ENCODE measurements around the gene SGSM2.
A peak's percentile ranks its signal among the peaks of the same experiment; 100 is the strongest.

The SGSM2 gene

GRCh38 chr17:2337544-2338314 lies 428 bp downstream of the SGSM2 start:
- peak; percentile 65 for DNase-seq

- no peak for DNase-seq
These were observed 985 bp downstream of the SGSM2 start for GRCh38 chr17:2338315-2338657.

- no peak for DNase-seq
These were observed 6.1 kb downstream of the SGSM2 start for GRCh38 chr17:2343421-2343820.

- no peak for DNase-seq
These were observed 7.2 kb downstream of the SGSM2 start for GRCh38 chr17:2344528-2344927.

GRCh38 chr17:2346475-2346874 lies 9.2 kb downstream of the SGSM2 start:
- no peak for DNase-seq

GRCh38 chr17:2347805-2348685 lies 10.7 kb downstream of the SGSM2 start:
- DNase-seq, result no peak

- DNase-seq, result no peak
These were observed 14.0 kb downstream of the SGSM2 start for GRCh38 chr17:2351269-2351668.

- DNase-seq, result no peak
These were observed 17.0 kb downstream of the SGSM2 start for GRCh38 chr17:2354311-2354710.

- no peak for DNase-seq
These were observed 19.9 kb downstream of the SGSM2 start for GRCh38 chr17:2357237-2357636.

- DNase-seq, result no peak
These were observed 20.7 kb downstream of the SGSM2 start for GRCh38 chr17:2357931-2358434.

- no peak for DNase-seq
These were observed 23.9 kb downstream of the SGSM2 start for GRCh38 chr17:2361010-2361760.

- no peak for DNase-seq
These were observed 24.7 kb downstream of the SGSM2 start for GRCh38 chr17:2362016-2362415.

GRCh38 chr17:2362416-2362815 lies 25.1 kb downstream of the SGSM2 start:
- no peak for DNase-seq

- no peak for DNase-seq
These were observed 25.6 kb downstream of the SGSM2 start for GRCh38 chr17:2362881-2363280.

- no peak for DNase-seq
These were observed 26.0 kb downstream of the SGSM2 start for GRCh38 chr17:2363318-2363717.

GRCh38 chr17:2363851-2364762 lies 26.8 kb downstream of the SGSM2 start:
- DNase-seq, result peak; percentile 69

- DNase-seq, result no peak
These were observed 27.4 kb downstream of the SGSM2 start for GRCh38 chr17:2364763-2365116.

GRCh38 chr17:2365132-2365531 lies 27.8 kb downstream of the SGSM2 start:
- no peak for DNase-seq

GRCh38 chr17:2366747-2367494 lies 29.6 kb downstream of the SGSM2 start:
- no peak for DNase-seq

GRCh38 chr17:2368359-2368758 lies 31.1 kb downstream of the SGSM2 start:
- DNase-seq, result no peak

- no peak for DNase-seq
These were observed 31.7 kb downstream of the SGSM2 start for GRCh38 chr17:2369039-2369438.

Measured in right forelimb (tissue), 1 donor.